GM23338 (cell line): ENCODE measurements around the gene CACNB4. TPM values are rescaled to one million over a fixed set of nuclear protein-coding genes. Genes with fewer than 3 reads are reported as not detected.

ENCODE experiments used
- ATAC-seq: fragments of 200-7000 bp; cut with Tn5 transposase; 3 replicates; pipeline ENCODE4 v1.9.1; 2020
- DNase-seq: peaks from one replicate; pipeline ENCODE4 v3.0.0-alpha.2; 2015; ENCODE audit warnings: low spot score
- H2AFZ ChIP-seq: fragments of 200-600 bp; sonication (generic); 2 replicates; pipeline ENCODE4 v1.8.0; 2016; ENCODE audit warnings: antibody characterized with exemption, mild to moderate bottlenecking, moderate library complexity
- H3F3A ChIP-seq: fragments of 200-600 bp; sonication (generic); replicated peaks from 2 replicates; pipeline ENCODE4 v1.8.0; 2017; ENCODE audit warnings: antibody characterized with exemption, mixed run types, low read depth
- H3K27ac ChIP-seq: fragments of 200-600 bp; sonication (generic); 2 replicates; pipeline ENCODE4 v1.6.1; 2016; ENCODE audit warnings: low read depth
- H3K27me3 ChIP-seq: fragments of 200-600 bp; sonication (generic); 2 replicates; pipeline ENCODE4 v1.8.0; 2016; ENCODE audit warnings: mild to moderate bottlenecking, mixed run types, moderate library complexity; ENCODE audit not compliant: insufficient read depth
- H3K36me3 ChIP-seq: fragments of 200-600 bp; sonication (generic); 2 replicates; pipeline ENCODE4 v1.8.0; 2016; ENCODE audit warnings: mild to moderate bottlenecking; ENCODE audit not compliant: insufficient read depth
- H3K4me1 ChIP-seq: fragments of 200-600 bp; sonication (generic); 2 replicates; pipeline ENCODE4 v1.8.0; 2016; ENCODE audit warnings: mild to moderate bottlenecking, moderate library complexity; ENCODE audit not compliant: insufficient read depth
- H3K4me2 ChIP-seq: fragments of 200-600 bp; sonication (generic); 2 replicates; pipeline ENCODE4 v1.7.1; 2017; ENCODE audit warnings: mixed run types
- H3K4me3 ChIP-seq: fragments of 200-600 bp; sonication (generic); 2 replicates; pipeline ENCODE4 v1.6.1; 2016; ENCODE audit warnings: mixed run types
- H3K79me2 ChIP-seq: fragments of 200-600 bp; sonication (generic); replicated peaks from 2 replicates; pipeline ENCODE4 v1.8.0; 2017; ENCODE audit warnings: mild to moderate bottlenecking; ENCODE audit not compliant: insufficient read depth
- H3K9me2 ChIP-seq: fragments of 200-600 bp; sonication (generic); 2 replicates; pipeline ENCODE4 v1.8.0; 2017; ENCODE audit not compliant: insufficient read depth
- H4K20me1 ChIP-seq: fragments of 200-600 bp; sonication (generic); replicated peaks from 2 replicates; pipeline ENCODE4 v1.8.0; 2017; ENCODE audit warnings: mild to moderate bottlenecking; ENCODE audit not compliant: insufficient read depth
- H3K27ac Mint-ChIP-seq: 2 replicates; pipeline ENCODE4 v1.8.0; 2020; ENCODE audit warnings: inconsistent platforms, mild to moderate bottlenecking, moderate library complexity, mixed read lengths
- H3K27me3 Mint-ChIP-seq: 3 replicates; pipeline ENCODE4 v1.8.0; 2022; ENCODE audit warnings: low read depth, mild to moderate bottlenecking, moderate library complexity, mixed read lengths, inconsistent platforms; ENCODE audit not compliant: insufficient read depth, poor library complexity
- H3K36me3 Mint-ChIP-seq: 3 replicates; pipeline ENCODE4 v1.8.0; 2021; ENCODE audit warnings: low read depth, mild to moderate bottlenecking, inconsistent platforms, moderate library complexity, mixed read lengths
- H3K4me1 Mint-ChIP-seq: 3 replicates; pipeline ENCODE4 v1.8.0; 2020; ENCODE audit warnings: mild to moderate bottlenecking, inconsistent platforms, mixed read lengths
- H3K4me3 Mint-ChIP-seq: 3 replicates; pipeline ENCODE4 v1.8.0; 2021; ENCODE audit warnings: moderate library complexity, mild to moderate bottlenecking, inconsistent platforms, mixed read lengths
- H3K9me3 Mint-ChIP-seq: 3 replicates; pipeline ENCODE4 v1.8.0; 2020; ENCODE audit warnings: moderate library complexity, mild to moderate bottlenecking, inconsistent platforms, mixed read lengths
- CREB1 ChIP-seq: fragments of 250-450 bp; sonication (Bioruptor Pico); IDR thresholded peaks from 2 replicates; pipeline ENCODE4 v1.5.0; 2020; ENCODE audit warnings: low read depth, mild to moderate bottlenecking, moderate library complexity
- CTCF ChIP-seq, 2 experiments: fragments of 200-600 bp in 1 of 2; sonication (generic) in 1 of 2; conservative IDR thresholded peaks; 2 replicates each; pipeline versions ENCODE4 v1.5.1 to v1.6.1; 2016 to 2017; ENCODE audit warnings: antibody characterized with exemption in 2 of 2, low read depth in 2 of 2, mild to moderate bottlenecking in 2 of 2, moderate library complexity in 1 of 2
- EZH2 ChIP-seq: fragments of 200-600 bp; sonication (generic); IDR thresholded peaks from one replicate; pipeline ENCODE4 v1.8.0; 2017; ENCODE audit warnings: antibody characterized with exemption, mild to moderate bottlenecking, low read depth; ENCODE audit not compliant: unreplicated experiment
- EZH2phosphoT487 ChIP-seq: fragments of 200-600 bp; sonication (generic); IDR thresholded peaks from one replicate; pipeline ENCODE4 v1.8.1; 2018; ENCODE audit warnings: antibody characterized with exemption; ENCODE audit not compliant: unreplicated experiment
- JUNB ChIP-seq: IDR thresholded peaks from one replicate; pipeline ENCODE4 v1.6.1; 2016; ENCODE audit warnings: antibody characterized with exemption; ENCODE audit not compliant: unreplicated experiment
- NANOG ChIP-seq: IDR thresholded peaks from 2 replicates; pipeline ENCODE4 v1.6.1; 2016; ENCODE audit warnings: antibody characterized with exemption, borderline replicate concordance
- POLR2AphosphoS5 ChIP-seq: IDR thresholded peaks from 2 replicates; pipeline ENCODE4 v1.6.1; 2016; ENCODE audit warnings: antibody characterized with exemption, low read depth
- REST ChIP-seq: IDR thresholded peaks from one replicate; pipeline ENCODE4 v1.6.1; 2018; ENCODE audit warnings: antibody characterized with exemption; ENCODE audit not compliant: unreplicated experiment
- STAT1 ChIP-seq: IDR thresholded peaks from one replicate; pipeline ENCODE4 v1.6.1; 2016; ENCODE audit warnings: antibody characterized with exemption; ENCODE audit not compliant: unreplicated experiment
- ZNF114 ChIP-seq: fragments of 250-450 bp; sonication (Bioruptor Pico); IDR thresholded peaks from 2 replicates; pipeline ENCODE4 v1.5.0; 2020; ENCODE audit warnings: mild to moderate bottlenecking, moderate library complexity
- ZNF462 ChIP-seq: fragments of 250-450 bp; sonication (Bioruptor Pico); IDR thresholded peaks from 2 replicates; pipeline ENCODE4 v1.5.0; 2020; ENCODE audit warnings: mild to moderate bottlenecking, moderate library complexity
- polyA plus RNA-seq: library from polyadenylated mRNA; unstranded; fragments of >200 nt; fragmentation: Nextera tagmentation; extraction: Ambion mirVana; gene quantifications from 2 replicates; pipeline ENCODE4 v1.2.1, GENCODE V29; 2016
- total RNA-seq: library from RNA; depleted of rRNA; stranded (reverse); fragments of >200 nt; shearing (Covaris generic); gene quantifications from 2 replicates; pipeline ENCODE4 v1.2.3, GENCODE V29; 2014

Gene CACNB4
- total and polyA plus RNA-seq, 2 experiments from 2014 or later: 4.0 to 9.8 TPM

- no peak for TF ChIP-seq CTCF (conservative IDR thresholded peaks at IDR 0.05; ENCODE audit: low read depth in 2 of 2)
- no peak for TF ChIP-seq CREB1
- TF ChIP-seq JUNB: no peak
- TF ChIP-seq ZNF462: no peak
These were observed 192.7 kb downstream of the CACNB4 start (continued) for GRCh38 chr2:151905963-151906632.

- no peaks in the 10 kb centered on the region for H3F3A ChIP-seq
- H3K4me2 ChIP-seq: no peak overlapping the region
- Mint-ChIP-seq H3K27ac (no peak overlapping the region), H3K36me3 (no peaks in the 10 kb centered on the region), H3K27me3 (no peaks in the 10 kb centered on the region), H3K4me1 (peaks cover 11% of the 10 kb centered on the region), H3K9me3 (no peaks in the 10 kb centered on the region), H3K4me3 (no peak overlapping the region)
- peaks cover 5% of the 10 kb centered on the region; the same call in 1 of the 2 replicates for H3K4me1 ChIP-seq
- H3K79me2 ChIP-seq: no peaks in the 10 kb centered on the region
- no peak overlapping the region for H2AFZ ChIP-seq
- no peaks in the 10 kb centered on the region for H3K27me3 ChIP-seq
- DNase-seq (no peak), ATAC-seq (no peak)
- H3K36me3 ChIP-seq: no peaks in the 10 kb centered on the region
- no peak overlapping the region for H3K27ac ChIP-seq
- H4K20me1 ChIP-seq: no peaks in the 10 kb centered on the region
- H3K9me2 ChIP-seq: no peaks in the 10 kb centered on the region
- no peak overlapping the region for H3K4me3 ChIP-seq
- TF ChIP-seq STAT1: no peak
- no peak for TF ChIP-seq EZH2phosphoT487
- no peak for TF ChIP-seq POLR2AphosphoS5
- no peak for TF ChIP-seq NANOG
- no peak for TF ChIP-seq EZH2
- TF ChIP-seq REST: no peak
- TF ChIP-seq ZNF114 (CRISPR knock-in tag): no peak
- TF ChIP-seq CTCF (conservative IDR thresholded peaks at IDR 0.05; ENCODE audit: low read depth in 2 of 2): no peak
These were observed 194.0 kb downstream of the CACNB4 start for GRCh38 chr2:151904807-151905206.
